IPS-15b (cell line): ENCODE results near the gene SLC35A2.
A peak's percentile ranks its signal among the peaks of the same experiment; 100 is the strongest.

Experiments
- H3K27me3 ChIP-seq: one replicate; pipeline ENCODE4 v1.6.1; 2013; ENCODE audit warnings: low read length; ENCODE audit not compliant: control insufficient read depth, insufficient read depth
- H3K36me3 ChIP-seq: one replicate; pipeline ENCODE4 v1.6.1; 2013; ENCODE audit warnings: low read length; ENCODE audit not compliant: control insufficient read depth, insufficient read depth
- H3K4me1 ChIP-seq: one replicate; pipeline ENCODE4 v1.6.1; 2013; ENCODE audit warnings: mild to moderate bottlenecking, low read length; ENCODE audit not compliant: control insufficient read depth, insufficient read depth
- H3K4me3 ChIP-seq: one replicate; pipeline ENCODE4 v1.5.1; 2013; ENCODE audit warnings: low read depth, low read length
- H3K9ac ChIP-seq: one replicate; pipeline ENCODE4 v1.6.1; 2013; ENCODE audit warnings: low read depth, mild to moderate bottlenecking, low read length
- H3K9me3 ChIP-seq: one replicate; pipeline ENCODE4 v1.6.1; 2013; ENCODE audit warnings: mild to moderate bottlenecking, low read length; ENCODE audit not compliant: control insufficient read depth, insufficient read depth

Gene SLC35A2

GRCh38 chrX:48909703-48910294, 1.6 kb downstream of the SLC35A2 start:
- H3K27me3 ChIP-seq, result no peaks in the 10 kb centered on the region
- H3K9ac ChIP-seq, result no peak overlapping the region
- peak overlapping the region; percentile 96 for H3K4me3 ChIP-seq
- H3K4me1 ChIP-seq, result peaks cover 3% of the 10 kb centered on the region
- H3K9me3 ChIP-seq, result no peaks in the 10 kb centered on the region
- peaks cover 35% of the 10 kb centered on the region for H3K36me3 ChIP-seq

- H3K9ac ChIP-seq, result no peak overlapping the region
- H3K4me3 ChIP-seq, result no peak overlapping the region
- H3K4me1 ChIP-seq, result peaks cover 3% of the 10 kb centered on the region
- H3K9me3 ChIP-seq, result no peaks in the 10 kb centered on the region
- H3K36me3 ChIP-seq, result peaks cover 27% of the 10 kb centered on the region
- no peaks in the 10 kb centered on the region for H3K27me3 ChIP-seq
These were observed 2.8 kb downstream of the SLC35A2 start for GRCh38 chrX:48908600-48908999.

- H3K27me3 ChIP-seq, result no peaks in the 10 kb centered on the region
- H3K36me3 ChIP-seq, result peaks cover 39% of the 10 kb centered on the region
- H3K9ac ChIP-seq, result no peak overlapping the region
- no peak overlapping the region for H3K4me3 ChIP-seq
- no peaks in the 10 kb centered on the region for H3K9me3 ChIP-seq
- peaks cover 3% of the 10 kb centered on the region for H3K4me1 ChIP-seq
These were observed 6.2 kb downstream of the SLC35A2 start for GRCh38 chrX:48905090-48905790.

- Histone ChIP-seq H3K9me3 (no peaks in the 10 kb centered on the region), H3K27me3 (no peaks in the 10 kb centered on the region), H3K36me3 (peaks cover 37% of the 10 kb centered on the region), H3K9ac (no peak overlapping the region), H3K4me1 (peaks cover 3% of the 10 kb centered on the region), H3K4me3 (no peak overlapping the region)
These were observed 6.8 kb downstream of the SLC35A2 start for GRCh38 chrX:48904626-48905025.

- Histone ChIP-seq H3K36me3 (peaks cover 38% of the 10 kb centered on the region), H3K27me3 (no peaks in the 10 kb centered on the region), H3K9ac (no peak overlapping the region), H3K9me3 (no peaks in the 10 kb centered on the region), H3K4me1 (peaks cover 3% of the 10 kb centered on the region), H3K4me3 (no peak overlapping the region)
These were observed 7.3 kb downstream of the SLC35A2 start for GRCh38 chrX:48904180-48904579.

GRCh38 chrX:48903290-48903689, 8.2 kb downstream of the SLC35A2 start:
- peaks cover 36% of the 10 kb centered on the region for H3K36me3 ChIP-seq
- H3K9ac ChIP-seq, result no peak overlapping the region

GRCh38 chrX:48902776-48903175, 8.7 kb downstream of the SLC35A2 start:
- H3K4me1 ChIP-seq, result no peaks in the 10 kb centered on the region
- no peaks in the 10 kb centered on the region for H3K9me3 ChIP-seq
- no peaks in the 10 kb centered on the region for H3K27me3 ChIP-seq
- no peak overlapping the region for H3K9ac ChIP-seq
- no peak overlapping the region for H3K4me3 ChIP-seq
- H3K36me3 ChIP-seq, result peaks cover 35% of the 10 kb centered on the region

More at GRCh38 chrX:48903290-48903689, 8.2 kb downstream of the SLC35A2 start:
- Histone ChIP-seq H3K27me3 (no peaks in the 10 kb centered on the region), H3K4me1 (peaks cover under 1% of the 10 kb centered on the region), H3K4me3 (no peak overlapping the region), H3K9me3 (no peaks in the 10 kb centered on the region)

GRCh38 chrX:48902135-48902534, 9.3 kb downstream of the SLC35A2 start:
- H3K9me3 ChIP-seq, result no peaks in the 10 kb centered on the region
- no peak overlapping the region for H3K9ac ChIP-seq
- H3K4me1 ChIP-seq, result no peaks in the 10 kb centered on the region
- no peaks in the 10 kb centered on the region for H3K27me3 ChIP-seq
- no peak overlapping the region for H3K4me3 ChIP-seq
- peaks cover 31% of the 10 kb centered on the region for H3K36me3 ChIP-seq

GRCh38 chrX:48901069-48901468, 10.4 kb downstream of the SLC35A2 start:
- H3K9me3 ChIP-seq, result no peaks in the 10 kb centered on the region
- peaks cover 31% of the 10 kb centered on the region for H3K36me3 ChIP-seq
- H3K9ac ChIP-seq, result no peak overlapping the region
- no peak overlapping the region for H3K4me3 ChIP-seq
- no peaks in the 10 kb centered on the region for H3K27me3 ChIP-seq
- H3K4me1 ChIP-seq, result peaks cover 3% of the 10 kb centered on the region

- Histone ChIP-seq H3K9me3 (no peaks in the 10 kb centered on the region), H3K27me3 (no peaks in the 10 kb centered on the region), H3K4me3 (no peak overlapping the region), H3K4me1 (peaks cover 3% of the 10 kb centered on the region), H3K36me3 (peaks cover 20% of the 10 kb centered on the region), H3K9ac (no peak overlapping the region)
These were observed 12.4 kb downstream of the SLC35A2 start for GRCh38 chrX:48899078-48899410.

- H3K9ac ChIP-seq, result peak within 1 kb of the TSS; percentile 87
- peak within 1 kb of the TSS; percentile 93 for H3K4me3 ChIP-seq
- H3K27me3 ChIP-seq, result no peaks in the 10 kb centered on the region
- H3K36me3 ChIP-seq, result peaks cover 28% of the 10 kb centered on the region
- no peaks in the 10 kb centered on the region for H3K9me3 ChIP-seq
- peaks cover 3% of the 10 kb centered on the region for H3K4me1 ChIP-seq
These were observed 13.7 kb downstream of the SLC35A2 start, which contains the start of the genes PQBP1 and TIMM17B for GRCh38 chrX:48897625-48898306. Gene PQBP1 (plus strand): TSS chrX:48897930. CDS start chrX:48898510, 580 bp downstream. Gene TIMM17B (minus strand): TSS chrX:48897768. CDS start chrX:48897749, 19 bp downstream.
